ENCODE measurements around the gene SOS1. TPM values are rescaled to one million over a fixed set of nuclear protein-coding genes. Genes with fewer than 3 reads are reported as not detected.

SOS1 gene
- total and polyA plus RNA-seq, 2 donors (not counting 3 experiments of a cell fraction or from before 2014, with no cell fraction given), result 22.2 to 32.5 TPM

DNA sequence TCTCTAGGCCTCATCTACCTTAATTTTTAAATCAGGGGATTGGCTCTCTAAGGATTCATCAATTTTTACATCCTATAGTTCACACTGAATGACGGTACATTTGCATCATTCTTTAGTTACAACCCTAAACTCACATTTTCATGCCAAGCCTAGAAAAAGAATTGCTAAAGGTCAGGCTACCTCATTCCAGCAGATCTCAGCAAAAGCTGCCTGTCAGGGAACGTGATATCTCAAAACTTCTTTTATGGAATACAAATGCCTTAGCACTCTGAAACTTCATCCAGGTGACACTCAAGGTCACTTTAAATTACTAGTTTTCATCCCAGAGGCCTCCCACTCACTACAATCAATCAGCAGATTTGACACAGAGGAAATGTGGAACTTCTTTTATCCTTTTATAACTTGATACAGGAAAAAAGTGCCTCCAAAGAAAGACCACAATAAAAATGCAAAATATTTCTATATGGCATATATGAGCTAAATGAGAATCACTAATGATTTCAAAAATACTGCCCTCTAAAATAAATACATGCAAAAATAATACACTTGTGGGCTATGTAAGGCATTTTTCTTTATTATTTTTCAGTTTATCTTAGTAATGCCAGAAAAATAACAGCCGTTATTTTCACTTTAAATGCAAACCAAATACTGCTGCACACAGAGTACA is 139.7 kb downstream of the SOS1 start:
- Histone ChIP-seq H3K4me3 (replicated peaks in 1 of 3; ENCODE audit: insufficient read depth in 1 of 3, low read depth in 1 of 3, low read length in 3 of 3) (no peak overlapping the region), H3K4me1 (ENCODE audit: control insufficient read depth, extremely low read depth, insufficient read depth, low read length) (no peaks in the 10 kb centered on the region), H3K9ac (replicated peaks; ENCODE audit: extremely low read depth, insufficient read depth, low read length) (no peak overlapping the region), H3K27ac (ENCODE audit: insufficient read depth, low read depth, low read length) (no peak overlapping the region), H3K79me2 (ENCODE audit: control insufficient read depth, insufficient read depth, low read length) (no peaks in the 10 kb centered on the region), H3K4me2 (ENCODE audit: insufficient read depth, low read length) (no peak overlapping the region), H3K36me3 (ENCODE audit: control insufficient read depth in 2 of 2, extremely low read depth in 1 of 2, insufficient read depth in 2 of 2, low read length in 2 of 2) (peaks cover 4 to 7% of the 10 kb centered on the region in 2 experiments), H4K20me1 (replicated peaks; ENCODE audit: control insufficient read depth, extremely low read depth, insufficient read depth, low read length) (no peaks in the 10 kb centered on the region), H3K27me3 (ENCODE audit: control insufficient read depth in 2 of 2, insufficient read depth in 2 of 2, low read length in 2 of 2) (no peaks in the 10 kb centered on the region), H3K9me3 (replicated peaks; ENCODE audit: control insufficient read depth, insufficient read depth, low read length) (no peaks in the 10 kb centered on the region), H2AFZ (ENCODE audit: low read depth, low read length) (no peak overlapping the region), H3K9me1 (replicated peaks; ENCODE audit: control insufficient read depth, extremely low read depth, insufficient read depth, low read length) (no peaks in the 10 kb centered on the region)
- POLR2A ChIA-PET, result no interaction called here
- intact Hi-C loops (cut with micrococcal nuclease), result no loop called here
- TF ChIP-seq FOS (IDR thresholded peaks at IDR 0.05; ENCODE audit: borderline replicate concordance, insufficient read depth, low read length), result no peak
- TF ChIP-seq POLR2A (IDR thresholded peaks at IDR 0.05; ENCODE audit: low read depth, low read length), result no peak
- TF ChIP-seq GATA2 (IDR thresholded peaks at IDR 0.05; ENCODE audit: insufficient read depth, insufficient read length, low read depth, low read length), result no peak
- no peak for TF ChIP-seq MYC (IDR thresholded peaks at IDR 0.05; ENCODE audit: low read depth, low read length)
- no peak for TF ChIP-seq JUN (IDR thresholded peaks at IDR 0.05; ENCODE audit: borderline replicate concordance, insufficient read depth, insufficient read length, low read depth)
- TF ChIP-seq, protein P1, sequence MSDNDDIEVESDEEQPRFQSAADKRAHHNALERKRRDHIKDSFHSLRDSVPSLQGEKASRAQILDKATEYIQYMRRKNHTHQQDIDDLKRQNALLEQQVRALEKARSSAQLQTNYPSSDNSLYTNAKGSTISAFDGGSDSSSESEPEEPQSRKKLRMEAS (IDR thresholded peaks at IDR 0.05; ENCODE audit: insufficient read depth, insufficient read length), result no peak
- FAIRE-seq, result no peak
- no TSS peak for BruUV-seq (replicated peaks)
- CTCF ChIA-PET, result interaction anchor here (1.1 to 1.2 kb wide), 2 partner anchors 8 to 12 kb away, joined by 3 read pairs; no protein-coding TSS in a partner anchor
- no peak for DNase-seq (ENCODE audit: low read depth, low spot score)
- dilution Hi-C loops (cut with MboI; ENCODE audit: extremely low pct_ligation_motif_present, low sequenced_read_pairs), result no loop called here

DNA sequence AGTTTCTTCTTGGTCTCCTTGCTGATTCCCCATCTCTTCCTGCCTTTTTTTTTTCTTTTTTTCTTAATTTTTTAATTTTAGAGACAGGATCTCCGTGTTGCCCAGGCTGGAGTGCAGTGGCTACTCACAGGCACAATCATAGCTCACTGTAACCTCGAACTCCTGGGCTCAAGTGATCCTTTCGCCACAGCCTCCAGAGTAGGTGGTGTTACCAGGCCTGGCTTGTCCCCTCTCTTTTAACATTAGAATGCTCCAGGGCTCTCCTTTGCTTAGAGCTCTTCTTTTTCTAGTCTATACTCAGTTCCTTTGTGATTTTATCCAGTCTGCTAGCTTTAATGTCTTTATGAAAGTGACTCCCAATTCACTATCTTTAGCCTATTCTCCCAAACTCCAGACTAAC is 141.9 kb downstream of the SOS1 start:
- Histone ChIP-seq H3K9me1 (replicated peaks; ENCODE audit: control insufficient read depth, extremely low read depth, insufficient read depth, low read length) (no peaks in the 10 kb centered on the region), H3K9me3 (replicated peaks; ENCODE audit: control insufficient read depth, insufficient read depth, low read length) (no peaks in the 10 kb centered on the region), H3K4me3 (replicated peaks in 1 of 3; ENCODE audit: insufficient read depth in 1 of 3, low read depth in 1 of 3, low read length in 3 of 3) (no peak overlapping the region), H4K20me1 (replicated peaks; ENCODE audit: control insufficient read depth, extremely low read depth, insufficient read depth, low read length) (no peaks in the 10 kb centered on the region), H3K4me1 (ENCODE audit: control insufficient read depth, extremely low read depth, insufficient read depth, low read length) (no peaks in the 10 kb centered on the region), H3K9ac (replicated peaks; ENCODE audit: extremely low read depth, insufficient read depth, low read length) (no peak overlapping the region), H3K36me3 (ENCODE audit: control insufficient read depth in 2 of 2, extremely low read depth in 1 of 2, insufficient read depth in 2 of 2, low read length in 2 of 2) (no peaks in the 10 kb centered on the region), H3K4me2 (ENCODE audit: insufficient read depth, low read length) (no peak overlapping the region), H2AFZ (ENCODE audit: low read depth, low read length) (no peak overlapping the region), H3K79me2 (ENCODE audit: control insufficient read depth, insufficient read depth, low read length) (no peaks in the 10 kb centered on the region), H3K27ac (ENCODE audit: insufficient read depth, low read depth, low read length) (no peak overlapping the region), H3K27me3 (ENCODE audit: control insufficient read depth in 2 of 2, insufficient read depth in 2 of 2, low read length in 2 of 2) (no peaks in the 10 kb centered on the region)
- DNase-seq (ENCODE audit: low read depth, low spot score) (no peak), FAIRE-seq (no peak)
- no TSS peak for BruUV-seq (replicated peaks)
- dilution Hi-C loops (cut with MboI; ENCODE audit: extremely low pct_ligation_motif_present, low sequenced_read_pairs), result no loop called here
- intact Hi-C loops (cut with micrococcal nuclease), result no loop called here
- TF ChIP-seq GATA2 (IDR thresholded peaks at IDR 0.05; ENCODE audit: insufficient read depth, insufficient read length, low read depth, low read length) (no peak), POLR2AphosphoS5 (IDR thresholded peaks at IDR 0.05; ENCODE audit: insufficient read depth, low read depth, low read length) (no peak), JUN (IDR thresholded peaks at IDR 0.05; ENCODE audit: borderline replicate concordance, insufficient read depth, insufficient read length, low read depth) (no peak), FOS (IDR thresholded peaks at IDR 0.05; ENCODE audit: borderline replicate concordance, insufficient read depth, low read length) (no peak), POLR2A (IDR thresholded peaks at IDR 0.05; ENCODE audit: low read depth, low read length) (no peak), EZH2 (IDR thresholded peaks at IDR 0.05; ENCODE audit: borderline replicate concordance, low read depth, low read length, severe bottlenecking) (no peak), MYC (IDR thresholded peaks at IDR 0.05; ENCODE audit: low read depth, low read length) (no peak)
- TF ChIP-seq, protein P1 (IDR thresholded peaks at IDR 0.05; ENCODE audit: insufficient read depth, insufficient read length), result no peak
- TF ChIP-seq, protein P2, sequence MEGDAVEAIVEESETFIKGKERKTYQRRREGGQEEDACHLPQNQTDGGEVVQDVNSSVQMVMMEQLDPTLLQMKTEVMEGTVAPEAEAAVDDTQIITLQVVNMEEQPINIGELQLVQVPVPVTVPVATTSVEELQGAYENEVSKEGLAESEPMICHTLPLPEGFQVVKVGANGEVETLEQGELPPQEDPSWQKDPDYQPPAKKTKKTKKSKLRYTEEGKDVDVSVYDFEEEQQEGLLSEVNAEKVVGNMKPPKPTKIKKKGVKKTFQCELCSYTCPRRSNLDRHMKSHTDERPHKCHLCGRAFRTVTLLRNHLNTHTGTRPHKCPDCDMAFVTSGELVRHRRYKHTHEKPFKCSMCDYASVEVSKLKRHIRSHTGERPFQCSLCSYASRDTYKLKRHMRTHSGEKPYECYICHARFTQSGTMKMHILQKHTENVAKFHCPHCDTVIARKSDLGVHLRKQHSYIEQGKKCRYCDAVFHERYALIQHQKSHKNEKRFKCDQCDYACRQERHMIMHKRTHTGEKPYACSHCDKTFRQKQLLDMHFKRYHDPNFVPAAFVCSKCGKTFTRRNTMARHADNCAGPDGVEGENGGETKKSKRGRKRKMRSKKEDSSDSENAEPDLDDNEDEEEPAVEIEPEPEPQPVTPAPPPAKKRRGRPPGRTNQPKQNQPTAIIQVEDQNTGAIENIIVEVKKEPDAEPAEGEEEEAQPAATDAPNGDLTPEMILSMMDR (IDR thresholded peaks at IDR 0.05; ENCODE audit: extremely low read depth in 1 of 2, insufficient read depth in 1 of 2, low read depth in 1 of 2, low read length in 2 of 2), result no peak
- ChIA-PET POLR2A (no interaction called here), CTCF (no interaction called here)
